GM21737 (cell line): ENCODE results near the gene FBXO8.

Experiments used
- ATAC-seq: cut with Tn5 transposase; IDR thresholded peaks from one replicate; pipeline ENCODE4 v1.9.1; 2021; ENCODE audit warnings: mild to moderate bottlenecking, moderate library complexity; ENCODE audit not compliant: unreplicated experiment

Gene FBXO8

GRCh38 chr4:174248407-174248806, 35.1 kb downstream of the FBXO8 start:
- no peak for ATAC-seq

- ATAC-seq: no peak
Observed at GRCh38 chr4:174245714-174246113, 37.8 kb downstream of the FBXO8 start.

GRCh38 chr4:174244441-174244840, 39.0 kb downstream of the FBXO8 start:
- no peak for ATAC-seq

DNA sequence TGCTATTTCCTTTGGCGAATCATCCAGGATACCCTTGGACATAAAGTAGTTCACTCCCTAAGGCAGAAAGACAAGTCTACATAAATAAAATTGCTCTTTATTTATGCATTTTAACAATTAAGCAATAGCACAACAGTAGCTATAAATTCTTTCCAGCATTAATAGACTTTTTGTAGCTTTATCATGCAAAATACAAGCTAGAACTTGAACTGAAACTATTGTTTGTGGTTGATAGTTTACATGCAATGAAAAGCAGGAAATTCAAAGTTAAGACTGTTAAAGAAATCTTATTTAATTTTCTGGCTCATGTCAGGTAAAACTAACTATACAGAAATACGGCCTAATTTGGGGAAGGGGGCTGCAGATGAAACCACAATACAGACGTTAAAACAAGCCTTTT, 42.3 kb downstream of the FBXO8 start:
- ATAC-seq: no peak

- no peak for ATAC-seq
Observed at GRCh38 chr4:174236359-174236758, 47.1 kb downstream of the FBXO8 start.

GRCh38 chr4:174230680-174231079, 52.8 kb downstream of the FBXO8 start:
- ATAC-seq: no peak

- no peak for ATAC-seq
Observed at GRCh38 chr4:174230148-174230547, 53.3 kb downstream of the FBXO8 start.

- ATAC-seq: no peak
Observed at GRCh38 chr4:174228988-174229387, 54.5 kb downstream of the FBXO8 start.

DNA sequence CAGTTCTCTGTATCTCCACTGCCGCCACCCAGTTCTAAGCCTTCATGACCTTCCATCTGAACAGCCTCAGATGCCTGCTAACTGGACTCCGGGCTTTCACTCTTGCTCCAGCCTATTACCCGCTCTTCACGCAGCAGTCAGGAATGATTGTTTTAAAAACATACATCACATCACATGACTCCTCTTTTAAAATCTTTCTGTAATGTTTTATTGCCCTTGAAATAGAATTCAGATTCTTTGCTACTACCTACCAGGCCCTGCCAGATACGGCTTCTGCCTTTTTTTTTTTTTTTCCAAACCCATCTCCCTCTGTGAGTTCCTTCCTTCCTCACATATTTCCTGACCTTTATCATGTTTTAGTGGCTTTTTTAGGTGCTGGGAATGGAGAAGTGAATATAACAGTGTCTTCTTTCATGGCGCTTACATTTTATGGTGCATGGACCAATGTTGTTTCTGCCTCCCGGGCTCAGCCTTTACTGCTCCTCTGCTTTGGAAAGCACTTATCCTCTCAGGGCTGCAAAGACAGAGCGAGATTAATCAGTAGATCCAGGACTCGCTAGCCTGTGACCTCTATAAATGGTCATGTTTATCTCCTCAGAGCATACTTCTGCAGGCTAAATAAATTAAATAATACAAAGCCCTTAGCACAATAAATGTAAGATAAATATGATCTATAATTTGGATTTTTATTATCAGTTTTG, 58.0 kb downstream of the FBXO8 start:
- no peak for ATAC-seq

- no peak for ATAC-seq
Observed at GRCh38 chr4:174224550-174224949, 58.9 kb downstream of the FBXO8 start.

DNA sequence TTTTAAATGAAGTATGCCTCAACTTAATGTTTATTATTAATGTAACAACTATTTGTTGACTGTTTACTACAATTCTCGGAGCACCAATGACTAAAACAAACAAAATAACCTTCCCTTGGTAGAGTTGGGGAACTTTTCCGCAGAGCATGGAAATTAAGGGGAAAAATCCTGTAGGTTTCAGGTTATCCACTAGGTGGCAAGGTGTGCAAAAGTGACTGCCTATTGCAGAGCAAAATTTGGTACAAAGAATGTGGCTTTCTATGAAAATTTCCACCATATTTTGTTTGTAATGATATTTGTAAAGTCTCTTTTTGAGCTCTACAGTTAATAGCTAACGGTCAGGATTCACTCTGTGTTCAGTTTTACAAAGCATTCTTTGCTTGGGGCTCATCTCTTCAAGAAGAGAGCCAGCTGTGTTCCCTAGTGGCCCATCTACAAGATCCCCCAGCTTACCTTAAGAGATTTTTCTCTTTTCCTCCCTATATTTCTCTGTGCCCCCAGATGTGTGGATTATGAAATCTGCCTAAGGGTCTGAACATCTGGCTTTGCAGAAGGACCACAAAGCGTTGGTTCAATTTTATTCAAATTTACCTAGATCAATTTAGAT, 61.1 kb downstream of the FBXO8 start:
- ATAC-seq: no peak

DNA sequence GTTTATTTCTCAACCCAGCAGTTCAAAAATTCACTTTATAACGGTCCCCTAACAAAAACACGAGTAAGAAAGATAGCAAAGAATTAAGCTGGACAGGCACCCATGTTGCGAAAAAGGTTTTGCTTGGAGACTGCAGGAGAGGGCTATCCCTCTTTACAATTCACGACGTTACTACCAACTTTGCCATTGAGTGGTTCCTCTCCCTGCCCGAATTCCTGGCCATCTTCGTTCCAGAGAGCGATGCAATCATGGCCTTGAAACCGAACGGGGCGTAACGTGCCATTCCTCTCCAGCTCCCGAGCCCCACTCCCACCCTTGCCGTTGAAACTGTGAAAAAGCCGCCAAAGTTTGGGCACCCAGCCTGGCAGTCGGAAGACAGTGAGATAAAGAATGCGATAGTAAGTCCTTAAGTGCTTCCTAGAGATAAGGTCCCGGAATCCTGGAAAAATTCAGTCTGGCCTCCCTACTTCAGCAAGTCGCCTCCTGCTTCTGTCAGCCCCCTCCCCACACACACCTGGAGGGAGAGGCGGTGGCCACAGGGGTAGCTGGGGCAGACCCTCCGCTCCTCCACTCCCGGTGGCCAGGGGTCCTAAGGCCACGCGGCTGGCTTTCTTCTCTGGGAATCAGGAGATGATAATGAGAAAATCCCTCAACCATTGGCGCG, 65.2 kb downstream of the FBXO8 start:
- ATAC-seq: no peak

GRCh38 chr4:174217273-174218126, 66.0 kb downstream of the FBXO8 start:
- no peak for ATAC-seq

- no peak for ATAC-seq
Observed at GRCh38 chr4:174216799-174217272, 66.6 kb downstream of the FBXO8 start.

DNA sequence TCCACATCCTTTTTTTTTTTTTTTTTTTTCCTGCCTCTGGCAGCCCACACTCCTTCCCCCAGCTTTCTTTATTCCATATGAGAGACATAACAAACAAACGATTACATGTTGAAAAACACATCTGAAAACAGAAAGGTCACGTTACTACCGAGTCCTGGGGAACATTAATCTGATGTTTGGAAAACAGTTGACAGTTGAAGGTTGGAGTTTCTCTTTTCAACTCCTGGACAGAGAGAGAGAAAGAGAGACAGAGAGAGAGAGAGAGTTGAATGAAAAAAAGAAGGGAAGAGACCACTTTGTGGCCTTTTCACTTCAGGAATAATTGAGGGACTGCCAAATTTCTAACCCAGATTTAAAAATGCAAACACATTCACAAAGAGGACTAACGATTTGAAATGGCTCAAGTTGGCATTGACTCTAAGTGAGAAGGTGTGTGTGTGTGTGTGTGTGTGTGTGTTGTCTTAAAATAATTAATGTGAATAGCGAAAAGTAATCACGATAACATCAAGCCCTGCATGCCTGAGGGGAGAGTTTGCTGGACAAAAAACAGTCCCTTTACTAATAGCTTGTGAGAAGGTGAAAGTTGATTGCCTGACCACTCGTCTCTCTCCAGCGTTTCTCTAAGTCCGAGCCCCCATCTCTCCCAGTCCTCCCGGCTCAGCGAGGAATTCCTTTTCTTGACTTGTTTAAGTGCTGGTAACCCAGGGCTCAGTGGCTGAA, 67.3 kb downstream of the FBXO8 start:
- ATAC-seq: no peak

- no peak for ATAC-seq
Observed at GRCh38 chr4:174215057-174215456, 68.4 kb downstream of the FBXO8 start.

GRCh38 chr4:174214101-174214878, 69.2 kb downstream of the FBXO8 start:
- ATAC-seq: no peak

GRCh38 chr4:174213731-174214100, 69.8 kb downstream of the FBXO8 start:
- no peak for ATAC-seq

DNA sequence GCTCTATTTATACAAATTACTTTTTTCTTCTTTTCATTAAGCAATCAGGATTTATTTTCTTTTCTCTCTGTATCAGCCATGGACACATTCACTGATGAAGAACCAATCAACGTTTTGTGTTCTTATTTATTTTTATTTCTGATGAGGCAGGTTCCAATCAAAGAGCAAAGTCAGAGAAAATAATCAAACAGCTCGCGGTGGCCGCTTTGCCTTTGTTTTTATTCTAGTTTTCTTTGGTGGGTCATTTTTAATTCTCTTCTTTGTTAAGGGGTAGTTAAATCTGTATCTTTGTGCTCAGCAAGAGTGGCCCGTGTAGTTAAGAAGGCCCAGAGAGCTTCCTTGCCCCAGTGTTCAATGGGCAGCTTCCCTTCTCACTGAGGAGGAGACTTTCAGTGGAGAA, 71.4 kb downstream of the FBXO8 start:
- ATAC-seq: no peak

DNA sequence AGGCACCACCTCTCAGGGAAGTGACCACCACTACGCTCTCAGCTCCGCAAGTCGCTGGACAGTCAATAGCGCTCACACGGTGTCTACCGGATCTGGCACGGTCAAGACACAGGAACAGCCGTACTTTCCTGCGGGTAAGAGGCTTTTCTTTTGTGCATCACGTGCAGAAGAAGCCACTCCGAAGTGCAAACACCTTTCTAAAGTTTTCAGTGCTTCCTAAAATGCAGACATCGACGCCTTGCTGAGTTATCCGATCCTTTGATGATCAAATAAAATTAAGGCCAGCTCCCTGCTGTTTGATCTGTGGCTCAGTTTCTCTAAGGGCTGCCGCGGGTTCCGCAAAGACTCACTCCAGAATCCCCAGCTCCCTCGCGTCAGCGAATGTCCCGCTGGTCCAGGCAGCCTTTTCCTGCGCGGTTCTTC, 71.8 kb downstream of the FBXO8 start:
- ATAC-seq: no peak
